ENCODE results near the gene MICAL2.

- TF ChIP-seq CTCF (IDR thresholded peaks at IDR 0.05): no peak
- TF ChIP-seq ZFX (IDR thresholded peaks at IDR 0.05; ENCODE audit: borderline replicate concordance): no peak
Measured at GRCh38 chr11:12249590-12250260, 139.3 kb downstream of the MICAL2 start.

All from 22Rv1 (cell line).